HUDEP-2 (cell line): Measurements from ENCODE around the gene GHRH.

Experiments used
- DNase-seq, 76 experiments: peaks; one replicate each; lab custom pipeline; 2025; ENCODE audit not compliant: unreplicated experiment in 76 of 76; lab: John Stamatoyannopoulos, UW

Gene GHRH, protein sequence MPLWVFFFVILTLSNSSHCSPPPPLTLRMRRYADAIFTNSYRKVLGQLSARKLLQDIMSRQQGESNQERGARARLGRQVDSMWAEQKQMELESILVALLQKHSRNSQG

DNA sequence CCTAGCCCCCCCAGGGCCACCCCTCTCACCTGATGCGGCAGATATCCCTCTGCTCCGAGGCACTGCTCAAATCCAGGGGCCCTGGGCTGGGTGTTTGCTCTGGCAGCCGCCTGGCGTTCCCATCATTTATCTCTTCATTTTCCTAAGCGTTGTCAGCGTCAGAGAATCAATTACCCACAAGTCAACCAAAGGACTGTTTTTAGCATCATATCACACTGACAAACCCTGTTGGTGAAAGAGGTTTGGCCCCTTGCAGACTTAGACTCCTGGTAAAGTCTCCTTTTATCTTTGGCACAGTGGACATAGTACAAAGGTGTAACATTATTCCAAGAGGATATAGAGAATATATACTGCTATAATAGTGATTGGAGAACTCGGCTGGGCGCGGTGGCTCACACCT lies at the start of gene GHRH:
TSS of gene GHRH (minus strand) at position 101 of the 400 bp plus-strand sequence. CDS start 4,925 bp downstream, outside the sequence.
- DNase-seq: no peak

GRCh38 chr20:37310951-37311350 lies 49.3 kb upstream of the GHRH start:
- no peak for DNase-seq

DNA sequence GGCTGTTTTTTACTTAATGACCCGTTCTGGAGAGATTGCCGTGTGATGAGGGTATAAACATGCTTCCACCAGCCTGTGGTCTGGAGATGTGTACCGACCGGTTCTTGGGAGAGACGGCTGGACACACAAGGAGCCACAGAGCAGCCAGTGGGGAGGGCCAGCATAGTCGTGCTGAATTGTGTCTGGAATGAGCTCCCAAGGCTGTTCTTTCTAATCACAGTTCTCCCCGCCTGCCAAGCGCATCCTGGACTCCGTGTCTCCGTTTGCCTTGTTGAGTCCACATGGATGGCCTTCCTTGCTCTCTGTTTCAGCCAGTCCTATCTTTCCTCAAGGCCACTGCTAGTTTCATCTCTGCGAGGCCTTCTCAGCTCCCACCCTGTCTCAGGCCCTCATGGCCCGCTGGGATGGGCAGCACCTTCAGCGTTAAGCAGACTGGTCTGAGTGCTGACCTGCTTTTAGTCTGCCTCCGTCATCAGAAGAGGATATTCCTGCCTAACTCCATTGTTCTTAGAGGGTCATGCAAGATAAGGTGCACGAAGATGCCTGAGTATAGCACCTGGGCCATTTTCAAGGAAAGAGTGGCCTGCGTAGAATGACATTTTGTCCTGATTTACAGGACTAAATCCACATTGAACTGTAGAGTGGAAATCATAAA lies 48.4 kb upstream of the GHRH start:
- DNase-seq: no peak

DNA sequence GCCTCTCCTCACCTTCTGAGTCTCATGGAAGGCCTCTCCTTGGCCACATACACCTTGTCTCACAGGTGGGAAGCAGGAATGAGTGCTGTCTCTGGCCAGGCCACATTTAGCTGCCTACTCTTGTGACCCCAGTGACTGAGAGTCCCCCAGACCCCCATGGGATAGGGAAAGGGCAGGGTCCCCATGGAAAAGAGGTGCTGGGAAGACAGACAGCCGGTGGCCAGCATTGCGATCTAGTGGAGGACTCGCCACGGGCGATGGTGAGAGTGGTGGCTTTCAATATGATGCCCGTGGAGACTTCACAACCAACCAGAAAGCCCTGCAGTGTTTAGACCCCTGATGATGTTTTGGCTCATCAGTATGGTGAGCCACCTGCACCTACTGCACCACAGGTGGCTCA lies 47.7 kb upstream of the GHRH start:
- DNase-seq: no peak

DNA sequence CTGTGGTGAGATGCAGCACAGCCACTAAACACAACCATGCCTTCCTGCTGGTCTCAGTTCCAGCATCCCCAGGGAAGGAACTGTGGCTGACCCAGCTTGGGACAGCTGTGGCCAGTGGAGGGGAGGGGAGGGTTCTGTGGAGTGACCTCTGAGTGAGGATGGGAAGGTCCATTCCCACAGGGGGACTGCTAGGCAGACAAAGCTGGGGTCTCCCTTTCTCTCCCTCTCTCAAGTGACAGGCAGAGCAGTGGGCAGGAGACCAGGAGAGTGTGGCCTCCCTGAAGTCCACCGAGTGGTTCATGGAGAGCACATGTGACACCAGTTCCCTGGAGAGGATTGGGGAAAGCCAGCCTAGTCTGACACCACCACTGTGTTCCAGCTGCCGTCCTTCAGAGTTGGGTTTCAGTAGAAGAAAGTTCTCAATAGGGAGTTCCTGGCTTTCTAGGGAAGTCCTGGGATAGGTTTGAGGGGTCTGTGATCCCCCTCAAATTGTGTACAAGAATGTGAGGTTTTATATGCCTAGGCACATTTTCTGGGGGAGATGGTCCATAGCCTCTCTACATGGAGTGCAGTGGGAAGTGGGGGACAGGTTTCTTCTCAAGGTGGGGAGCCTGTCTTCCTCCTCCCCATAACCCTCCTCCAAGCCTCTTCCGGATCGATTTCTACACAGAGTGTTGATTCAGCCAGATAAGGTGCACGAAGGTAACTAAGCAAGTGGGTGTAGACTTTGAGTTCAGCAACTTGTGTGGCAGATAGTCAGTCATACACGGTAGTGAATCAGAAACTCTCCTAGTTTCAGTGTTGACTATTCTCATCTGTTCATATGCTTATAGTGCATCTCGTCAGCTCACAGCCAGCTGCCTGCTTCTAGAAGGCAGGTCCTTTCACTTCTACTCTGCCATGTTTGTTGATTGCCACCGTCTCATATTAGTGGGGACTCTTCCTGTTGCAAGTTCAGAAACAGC lies 46.8 kb upstream of the GHRH start:
- no peak for DNase-seq

DNA sequence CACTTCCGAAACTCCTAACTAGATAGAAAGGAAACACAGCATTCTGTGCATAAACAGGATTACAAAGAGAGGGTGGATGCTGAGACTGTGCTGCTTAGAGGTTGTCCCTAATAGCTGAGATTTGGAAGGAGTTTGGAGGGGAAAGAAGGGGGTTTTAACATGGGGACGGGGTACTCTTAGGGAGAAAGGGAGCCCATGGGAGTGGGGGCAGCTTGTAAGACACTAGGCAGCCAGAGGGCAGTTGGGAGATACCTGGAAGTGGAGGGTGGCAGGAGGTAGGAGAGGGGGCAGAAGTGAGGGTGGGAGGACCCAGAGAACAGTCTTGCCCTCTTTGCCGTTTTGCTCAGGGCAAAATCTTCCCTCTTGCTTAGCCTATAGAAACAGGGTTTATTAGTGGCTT lies 44.2 kb upstream of the GHRH start:
- DNase-seq: no peak

DNA sequence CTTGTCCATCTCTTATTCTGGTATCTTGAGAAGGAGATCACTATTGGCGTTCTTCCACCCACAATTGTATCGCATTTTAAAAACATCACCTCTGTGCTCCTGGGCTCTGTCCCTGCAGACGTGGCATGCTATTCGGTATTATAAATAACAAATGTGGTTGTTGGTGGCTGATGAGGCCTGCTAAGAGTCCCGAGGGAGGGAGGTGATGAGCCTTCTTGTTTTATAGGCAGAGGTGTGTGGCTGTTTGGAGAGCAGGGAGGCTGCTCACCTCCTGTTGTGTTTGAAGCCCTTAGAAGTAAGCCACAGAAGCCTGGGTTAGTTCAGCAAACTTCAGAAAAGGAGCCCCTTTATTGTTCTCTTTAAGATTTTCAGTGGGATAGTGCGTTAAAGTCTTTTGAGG lies 43.5 kb upstream of the GHRH start:
- no peak for DNase-seq

- DNase-seq: no peak
Measured at GRCh38 chr20:37303637-37304036, 42.0 kb upstream of the GHRH start.

- no peak for DNase-seq
Measured at GRCh38 chr20:37302981-37303380, 41.4 kb upstream of the GHRH start.

- no peak for DNase-seq
Measured at GRCh38 chr20:37301558-37301957, 39.9 kb upstream of the GHRH start.

- DNase-seq: no peak
Measured at GRCh38 chr20:37301120-37301519, 39.5 kb upstream of the GHRH start.

DNA sequence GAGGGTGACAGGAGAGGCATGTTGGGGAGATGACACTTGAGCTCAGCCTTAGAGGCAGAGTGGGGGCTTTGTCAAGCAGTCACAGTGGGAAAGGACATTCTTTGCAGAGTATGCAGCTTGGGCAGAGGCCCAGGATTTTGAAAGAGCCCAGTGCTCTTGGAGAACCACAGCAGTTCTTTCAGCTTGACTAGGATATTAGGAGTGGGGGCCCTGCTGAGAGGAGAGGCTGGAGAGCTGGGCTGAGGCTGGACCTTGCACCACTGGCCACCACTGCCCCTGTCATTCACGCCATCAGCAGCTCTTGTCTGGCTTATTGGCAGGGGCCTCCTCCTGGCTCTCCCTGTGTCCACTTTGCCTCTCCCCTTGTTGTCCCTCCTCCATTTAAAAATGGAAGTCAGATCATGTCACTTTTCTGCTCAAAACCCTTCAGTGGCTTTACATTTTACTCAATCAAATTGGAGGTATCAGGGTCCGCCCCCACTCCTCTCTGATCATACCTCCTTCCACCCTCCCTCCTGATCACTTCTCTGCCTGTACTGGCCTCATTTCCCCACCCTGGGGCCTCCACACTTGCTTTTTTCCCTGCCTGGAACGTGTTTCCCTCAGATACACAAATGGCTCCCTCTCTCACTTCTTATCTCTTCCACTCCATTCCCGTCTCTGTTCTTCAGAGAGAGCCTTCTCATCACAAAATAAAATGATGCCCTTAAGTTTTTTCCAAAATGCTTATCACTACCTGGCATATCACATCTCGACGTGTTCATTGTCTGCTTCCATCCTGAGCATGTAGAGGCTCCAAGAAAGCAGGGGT lies 38.3 kb upstream of the GHRH start:
- peak in 4 of 76 experiments; percentile 12 to 27 (median 16) for DNase-seq

DNA sequence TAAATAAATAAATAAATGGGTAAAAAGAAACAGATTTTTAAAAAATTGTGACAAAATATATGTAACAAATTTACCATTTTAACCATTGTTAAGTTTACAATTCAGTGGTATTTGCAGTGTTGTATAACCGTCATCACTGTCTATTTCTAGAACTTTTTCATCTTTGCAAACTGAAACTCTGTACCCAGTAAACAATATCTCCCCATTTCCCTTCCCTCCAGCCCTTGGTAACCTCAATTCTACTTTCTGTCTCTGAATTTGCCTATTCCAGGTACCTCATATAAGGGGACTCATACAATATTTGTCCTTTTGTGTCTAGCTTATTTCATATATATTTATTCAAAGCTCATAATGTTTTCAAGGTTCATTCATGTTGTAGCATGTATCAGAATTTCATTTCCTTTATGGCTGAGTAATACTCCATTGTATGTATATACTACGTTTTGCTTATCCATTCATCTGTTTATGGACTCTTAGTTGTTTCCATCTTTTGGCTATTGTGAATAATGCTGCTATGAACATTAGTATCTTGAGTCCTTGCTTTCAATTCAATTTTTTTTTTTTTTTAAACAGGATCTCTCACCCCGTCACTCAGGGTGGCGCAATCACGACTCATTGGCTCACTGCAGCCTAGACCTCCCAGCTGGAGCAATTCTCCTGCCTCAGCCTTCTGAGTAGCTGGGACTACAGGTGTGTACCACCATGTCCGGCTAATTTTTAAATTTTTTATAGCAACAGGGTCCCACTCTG lies 36.8 kb upstream of the GHRH start:
- no peak for DNase-seq

- DNase-seq: no peak
Measured at GRCh38 chr20:37297066-37297736, 35.6 kb upstream of the GHRH start.

GRCh38 chr20:37296371-37296770 lies 34.8 kb upstream of the GHRH start:
- no peak for DNase-seq

GRCh38 chr20:37295595-37295994 lies 34.0 kb upstream of the GHRH start:
- no peak for DNase-seq

DNA sequence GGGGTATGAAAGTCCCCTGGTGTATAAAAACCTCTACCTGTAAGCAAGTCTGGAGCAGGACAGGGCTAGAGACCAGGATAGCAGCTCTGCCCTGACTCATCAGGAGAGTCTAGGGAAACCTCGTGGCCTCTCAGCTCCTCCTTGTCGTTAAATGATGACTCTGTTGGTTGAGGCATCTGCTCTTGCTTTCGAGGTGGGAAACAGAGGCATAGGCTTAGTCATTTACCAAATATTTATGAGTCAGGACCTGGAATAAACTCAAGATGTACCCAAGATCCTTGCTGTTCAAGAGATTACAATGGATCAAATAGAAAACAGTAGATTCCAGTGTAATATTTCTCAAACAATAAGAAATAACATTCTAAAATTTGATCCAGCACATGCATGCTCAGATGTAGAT lies 33.4 kb upstream of the GHRH start:
- no peak for DNase-seq

DNA sequence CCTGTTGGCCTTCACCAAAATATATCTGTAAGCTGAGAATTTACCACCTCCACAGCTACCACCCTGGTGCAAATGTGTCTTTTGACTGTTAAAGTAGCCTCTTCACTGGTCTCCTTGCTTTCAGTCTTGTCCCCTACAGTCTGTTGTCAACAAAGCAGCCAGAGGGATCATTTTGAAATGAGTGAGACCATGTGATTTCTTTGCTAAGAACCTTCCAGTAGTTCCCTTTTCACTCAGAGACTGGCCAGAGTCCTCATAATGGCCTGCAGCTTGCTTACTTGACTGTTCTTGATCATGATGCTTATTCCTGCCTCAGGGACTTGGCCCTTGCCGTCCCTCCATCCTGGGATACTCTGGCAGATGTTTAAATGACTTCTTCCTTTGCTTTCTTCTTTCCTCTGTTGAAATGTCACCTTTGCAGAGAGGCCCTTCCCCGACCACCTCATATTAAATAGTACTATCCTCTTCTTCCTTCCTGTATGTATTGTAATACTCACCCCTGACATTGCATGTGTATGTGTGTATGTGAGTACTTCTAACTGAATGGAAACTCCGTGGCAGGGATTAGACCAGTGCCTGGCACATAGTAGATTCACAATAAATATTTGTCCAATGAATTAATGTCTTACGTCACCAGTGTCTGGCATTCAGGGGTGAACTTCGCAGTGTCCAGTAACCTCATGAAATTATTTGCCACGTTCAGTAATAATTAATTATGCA lies 32.8 kb upstream of the GHRH start:
- no peak for DNase-seq
